Stimulated activated CD4-positive, alpha-beta T cell treated with anti-CD3 and anti-CD28 coated beads, TNF-alpha, amount 100 ng/mL, for 48 hours (primary cell): ENCODE results near the gene MYL11.

Experiments
- DNase-seq, 3 donors: peaks; one replicate each; pipeline ENCODE4 v3.0.0-alpha.2; 2020; ENCODE audit warnings: low read depth in 3 of 3

Gene MYL11

GRCh38 chr16:30371248-30371816 lies 3.3 kb upstream of the MYL11 start:
- DNase-seq, result no peak

- DNase-seq, result no peak
These were observed 2.4 kb upstream of the MYL11 start for GRCh38 chr16:30372038-30372712.

GRCh38 chr16:30372725-30373124 lies 1.9 kb upstream of the MYL11 start:
- no peak for DNase-seq

GRCh38 chr16:30375864-30376263 lies 1.3 kb downstream of the MYL11 start:
- DNase-seq, result no peak

GRCh38 chr16:30376461-30376902 lies 1.9 kb downstream of the MYL11 start:
- no peak for DNase-seq

GRCh38 chr16:30377050-30377811 lies 2.6 kb downstream of the MYL11 start:
- DNase-seq, result no peak

- DNase-seq, result peak; percentile 66 to 78 (median 74)
These were observed 3.2 kb downstream of the MYL11 start for GRCh38 chr16:30377812-30378235.

- DNase-seq, result peak; percentile 99 to 100 (median 99)
These were observed 3.9 kb downstream of the MYL11 start for GRCh38 chr16:30378236-30379157.

- DNase-seq, result no peak
These were observed 4.7 kb downstream of the MYL11 start for GRCh38 chr16:30379158-30379783.

- no peak for DNase-seq
These were observed 5.6 kb downstream of the MYL11 start for GRCh38 chr16:30380072-30380802.

- DNase-seq, result no peak
These were observed 6.2 kb downstream of the MYL11 start for GRCh38 chr16:30380803-30381208.

- DNase-seq, result no peak
These were observed 6.9 kb downstream of the MYL11 start for GRCh38 chr16:30381291-30382041.

- DNase-seq, result peak; percentile 50 to 74 (median 62)
These were observed 7.7 kb downstream of the MYL11 start, which contains the start of gene SEPTIN1 for GRCh38 chr16:30382111-30382881. Gene SEPTIN1 (minus strand): TSS chr16:30382561. CDS start chr16:30382542, 19 bp downstream.

GRCh38 chr16:30383521-30383920 lies 8.9 kb downstream of the MYL11 start:
- no peak for DNase-seq

GRCh38 chr16:30394592-30395154 lies 20.1 kb downstream of the MYL11 start:
- DNase-seq, result no peak

GRCh38 chr16:30395155-30395991 lies 20.8 kb downstream of the MYL11 start, which contains the start of gene ZNF48:
Gene ZNF48 (plus strand): TSS chr16:30395420. CDS start chr16:30395795, 375 bp downstream.
- DNase-seq, result peak in 1 of 3 donors; percentile 53

- DNase-seq, result no peak
These were observed 21.5 kb downstream of the MYL11 start for GRCh38 chr16:30395992-30396585.
